Ovary (tissue), 9 donors: Measurements from ENCODE around the gene ANO1. TPM values are rescaled to one million over a fixed set of nuclear protein-coding genes. Genes with fewer than 3 reads are reported as not detected.
A peak's percentile ranks its signal among the peaks of the same experiment; 100 is the strongest.

Experiments
- DNase-seq, 5 donors: peaks; one replicate each; pipeline ENCODE4 v3.0.0-alpha.2; 2019 to 2020
- H3K27ac ChIP-seq, 2 donors: fragments of 200-600 bp; one replicate each; pipeline versions ENCODE4 v1.5.1 to v1.8.0; 2019 to 2022
- H3K27me3 ChIP-seq: fragments of 200-600 bp; one replicate; pipeline ENCODE4 v1.8.0; 2022
- H3K36me3 ChIP-seq: fragments of 200-600 bp; sonication (generic); one replicate; pipeline ENCODE4 v1.5.1; 2019
- H3K4me1 ChIP-seq: one replicate; pipeline ENCODE4 v1.8.1; 2013; ENCODE audit warnings: mild to moderate bottlenecking, moderate library complexity; ENCODE audit not compliant: insufficient read depth
- H3K4me3 ChIP-seq: fragments of 200-600 bp; sonication (generic); one replicate; pipeline ENCODE4 v1.5.1; 2017
- H3K9me3 ChIP-seq, 2 donors: fragments of 200-600 bp in 1 of 2; sonication (generic) in 1 of 2; one replicate each; pipeline versions ENCODE4 v1.5.1 to v1.8.1; 2013 to 2019; ENCODE audit warnings: mild to moderate bottlenecking in 1 of 2, moderate library complexity in 1 of 2
- CTCF ChIP-seq, 3 donors: fragments of 450-650 bp in 2 of 3; fragments of 200-600 bp in 1 of 3; IDR thresholded peaks; one replicate each; pipeline versions ENCODE4 v1.5.1 to v1.8.0; 2016 to 2022; ENCODE audit warnings: antibody characterized with exemption in 3 of 3, mild to moderate bottlenecking in 1 of 3
- EP300 ChIP-seq: sonication (generic); formaldehyde crosslinking; IDR thresholded peaks from one replicate; pipeline ENCODE4 v1.6.1; 2017; ENCODE audit warnings: antibody characterized with exemption
- POLR2A ChIP-seq: fragments of 450-650 bp; IDR thresholded peaks from one replicate; pipeline ENCODE4 v1.6.1; 2017; ENCODE audit warnings: antibody characterized with exemption, mild to moderate bottlenecking, moderate library complexity
- WGBS, 3 donors: extraction: QIAGEN DNeasy Blood & Tissue Kit in 1 of 3; methylation state at CpG; one replicate each; pipeline versions ENCODE4 v1.1.5 to v1.1.7; 2013 to 2017; 5-methylcytosine and 5-hydroxymethylcytosine counted together
- intact Hi-C, 4 donors: fragments of 100-400 bp; cut with DNase I; formaldehyde crosslinking; loops; one replicate each; pipeline versions ENCODE4 v1.11.0 to v1.15.1; 2022 to 2023
- polyA plus RNA-seq, 2 donors: library from polyadenylated mRNA; stranded (reverse); fragments of 200-250 nt in 1 of 2; fragments of 350-450 nt in 1 of 2; fragmentation: Illumina TruSeq in 1 of 2; extraction: RNeasy Lipid Tissue Mini Kit (QIAGEN cat#74804) in 1 of 2; gene quantifications; one replicate each; pipeline ENCODE4 v1.2.3, GENCODE V29; 2013 to 2014
- total RNA-seq, 7 donors: library from RNA; depleted of rRNA in 2 of 7; stranded (reverse); fragments of >200 nt in 2 of 7; fragmentation: NEBNext Ultra II Directional in 3 of 7; extraction: Animal tissue kit (Norgen Biotek cat#: 25700) in 3 of 7; gene quantifications; one replicate each; pipeline versions ENCODE4 v1.1.0 to v1.2.4, GENCODE V29; 2016 to 2023
- donor health status: DM: no; HTN: no; CAD: no; lungs with moderate emphysema.
- donor health status: DM: no; HTN: no; CAD: no.
- donor health status: Bipolar disorder and iron deficiency.
- donor health status: DM: yes; HTN: yes; CAD: no.
- donor health status: DM: no; HTN: no; CAD: no.
- donor health status: DM: yes; HTN: yes; CAD: no.

The ANO1 gene
- total and polyA plus RNA-seq, 9 donors: 1.7 to 59.1 (median 8.6) TPM

GRCh38 chr11:70189622-70190021 is 111.5 kb downstream of the ANO1 start:
- Histone ChIP-seq H3K4me1 (no peaks in the 10 kb centered on the region), H3K9me3 (no peaks in the 10 kb centered on the region), H3K36me3 (no peaks in the 10 kb centered on the region), H3K4me3 (no peak overlapping the region), H3K27ac (no peak overlapping the region), H3K27me3 (no peaks in the 10 kb centered on the region)
- no peak for TF ChIP-seq CTCF (IDR thresholded peaks at IDR 0.05)
- no peak for TF ChIP-seq EP300
- no peak for TF ChIP-seq POLR2A
- intact Hi-C loops: loop anchor here in 2 of 4 donors (5.0 to 10.0 kb wide), 3 partner anchors 282 to 505 kb away; no protein-coding TSS in a partner anchor
- WGBS, 3 donors: 83 to 87% (median 87%) methylated on average over 11 of the region's 11 CpGs
- DNase-seq: no peak

- no peaks in the 10 kb centered on the region for H3K27me3 ChIP-seq
- no peak overlapping the region for H3K27ac ChIP-seq
- DNase-seq: peak in 4 of 5 donors; percentile 49 to 75 (median 65)
- WGBS, 3 donors: 9 to 12% (median 11%) methylated on average over 22 of the region's 22 CpGs
- H3K9me3 ChIP-seq: no peaks in the 10 kb centered on the region
- intact Hi-C loops: loop anchor here in 3 of 4 donors (2.0 to 10.0 kb wide), 4 partner anchors 273 to 507 kb away; no protein-coding TSS in a partner anchor
- H3K4me3 ChIP-seq: no peak overlapping the region
- no peaks in the 10 kb centered on the region for H3K4me1 ChIP-seq
- H3K36me3 ChIP-seq: no peaks in the 10 kb centered on the region
- TF ChIP-seq CTCF (IDR thresholded peaks at IDR 0.05) (peak in 2 of 3 donors; percentile 37 to 60), POLR2A (no peak)
Measured at GRCh38 chr11:70191495-70192140, 113.5 kb downstream of the ANO1 start.

- no peaks in the 10 kb centered on the region for H3K4me1 ChIP-seq
- no peak overlapping the region for H3K4me3 ChIP-seq
- no peak for DNase-seq
- H3K9me3 ChIP-seq: no peaks in the 10 kb centered on the region
- TF ChIP-seq CTCF (IDR thresholded peaks at IDR 0.05) (no peak), EP300 (no peak), POLR2A (no peak)
- 71 to 86% (median 73%) methylated on average over 15 of the region's 15 CpGs for WGBS, 3 donors
- no peak overlapping the region for H3K27ac ChIP-seq
- intact Hi-C loops: loop anchor here in 3 of 4 donors (2.0 to 10.0 kb wide), 4 partner anchors 274 to 508 kb away; no protein-coding TSS in a partner anchor
- H3K36me3 ChIP-seq: no peaks in the 10 kb centered on the region
- H3K27me3 ChIP-seq: no peaks in the 10 kb centered on the region
Measured at GRCh38 chr11:70192666-70193410, 114.7 kb downstream of the ANO1 start.

- WGBS, 3 donors: 77 to 83% (median 79%) methylated on average over 7 of the region's 7 CpGs
- Histone ChIP-seq H3K4me1 (no peaks in the 10 kb centered on the region), H3K27ac (no peak overlapping the region), H3K4me3 (no peak overlapping the region), H3K27me3 (no peaks in the 10 kb centered on the region), H3K36me3 (no peaks in the 10 kb centered on the region), H3K9me3 (no peaks in the 10 kb centered on the region)
- TF ChIP-seq POLR2A (no peak), CTCF (IDR thresholded peaks at IDR 0.05) (no peak), EP300 (no peak)
- intact Hi-C loops: loop anchor here (2.0 to 10.0 kb wide), 5 partner anchors 275 to 509 kb away; no protein-coding TSS in a partner anchor
- no peak for DNase-seq
Measured at GRCh38 chr11:70193411-70194292, 115.5 kb downstream of the ANO1 start.
